ENCODE measurements around the gene FZR1. TPM values are rescaled to one million over a fixed set of nuclear protein-coding genes. Genes with fewer than 3 reads are reported as not detected.

The FZR1 gene
- total and polyA plus RNA-seq, 9 of the 15 experiments (the other 6 are each of a cell fraction or from before 2014, with no cell fraction given): 0.18 to 48.0 (median 22.2) TPM

GRCh38 chr19:3556978-3557460 is 50.9 kb downstream of the FZR1 start (continued):
- TF ChIP-seq ELK3 (CRISPR knock-in tag; IDR thresholded peaks at IDR 0.05) (no peak), GATAD2A (IDR thresholded peaks at IDR 0.05) (0 out of 2 replicates have a peak, but pooled peaks have one; percentile 59), HES1 (IDR thresholded peaks at IDR 0.05; ENCODE audit: low read depth) (no peak), ZBTB9 (CRISPR knock-in tag; IDR thresholded peaks at IDR 0.05) (no peak), ZNF41 (CRISPR knock-in tag; conservative IDR thresholded peaks at IDR 0.05) (no peak), RFX1 (IDR thresholded peaks at IDR 0.05) (no peak), NFYB (IDR thresholded peaks at IDR 0.05; ENCODE audit: extremely low read depth, insufficient read length) (no peak), ZKSCAN1 (IDR thresholded peaks at IDR 0.05; ENCODE audit: low read depth, low read length) (no peak; the same call in 1 of the 2 replicates), RAD21 (CRISPR knock-in tag; conservative IDR thresholded peaks at IDR 0.05 in 1 of 2, IDR thresholded peaks at IDR 0.05 in 1 of 2) (peak in 1 of 2 experiments; percentile 28; a peak in 1 of 4 replicates), SIN3A (IDR thresholded peaks at IDR 0.05; ENCODE audit: borderline replicate concordance in 2 of 2, control insufficient read depth in 1 of 2, low read depth in 2 of 2, low read length in 2 of 2) (peak; percentile 26 to 70; a peak in 1 of 4 replicates), SOX6 (IDR thresholded peaks at IDR 0.05) (no peak), SPI1 (IDR thresholded peaks at IDR 0.05; ENCODE audit: borderline replicate concordance, low read depth, low read length) (no peak), TCF3 (CRISPR knock-in tag; IDR thresholded peaks at IDR 0.05) (no peak), NR3C1 (CRISPR knock-in tag; IDR thresholded peaks at IDR 0.05) (0 out of 2 replicates have a peak, but pooled peaks have one; percentile 78), NUFIP1 (IDR thresholded peaks at IDR 0.05; ENCODE audit: partially characterized antibody) (no peak), BRD4 (IDR thresholded peaks at IDR 0.05) (no peak), SRSF9 (IDR thresholded peaks at IDR 0.05; ENCODE audit: borderline replicate concordance, low read depth, low read length) (no peak), ESRRA (IDR thresholded peaks at IDR 0.05; ENCODE audit: borderline replicate concordance, low read depth) (no peak), PATZ1 (CRISPR knock-in tag; IDR thresholded peaks at IDR 0.05; ENCODE audit: borderline replicate concordance) (no peak), ZFP36 (IDR thresholded peaks at IDR 0.05; ENCODE audit: low read depth, low read length, partially characterized antibody) (peak; percentile 78), PREB (CRISPR knock-in tag; IDR thresholded peaks at IDR 0.05) (no peak), CSDE1 (IDR thresholded peaks at IDR 0.05) (no peak), RBM22 (IDR thresholded peaks at IDR 0.05; ENCODE audit: low read depth, low read length, poor library complexity, severe bottlenecking) (no peak), TSC22D4 (tag; IDR thresholded peaks at IDR 0.05) (no peak)
